SH-SY5Y (cell line): ENCODE results near the gene IFNA5.

Experiments used
- GATA2 ChIP-seq: IDR thresholded peaks from 2 replicates; pipeline ENCODE4 v1.6.1; 2011; ENCODE audit warnings: mild to moderate bottlenecking, low read depth, low read length
- GATA3 ChIP-seq: IDR thresholded peaks from 2 replicates; pipeline ENCODE4 v1.6.1; 2011; ENCODE audit warnings: low read depth, mild to moderate bottlenecking, low read length, moderate library complexity

- TF ChIP-seq GATA2: no peak
- TF ChIP-seq GATA3: no peak
These were observed 28.1 kb upstream of the IFNA5 start for GRCh38 chr9:21333226-21333625.
